Erythroblast (primary cell): ENCODE measurements around the gene ATP6V1G3.
"Not testable (repeated sequence)": the region's sequence is repeated elsewhere in the genome, so short reads cannot be mapped to it uniquely, and the experiment has no call there.

Experiments
- DNase-seq, 2 experiments: peaks; one replicate each; lab custom pipeline; 2025; lab: John Stamatoyannopoulos, UW
- GATA1 ChIP-seq: IDR thresholded peaks from 2 replicates; pipeline ENCODE4 v1.6.1; 2011; ENCODE audit warnings: low read depth, mild to moderate bottlenecking, control low read depth, low read length, moderate library complexity
- POLR2A ChIP-seq: IDR thresholded peaks from 2 replicates; pipeline ENCODE4 v1.6.1; 2011; ENCODE audit warnings: mild to moderate bottlenecking, low read length

ATP6V1G3 gene

GRCh38 chr1:198530953-198531352 is 9.5 kb downstream of the ATP6V1G3 start:
- TF ChIP-seq POLR2A (no peak), GATA1 (no peak)
- no peak for DNase-seq

DNA sequence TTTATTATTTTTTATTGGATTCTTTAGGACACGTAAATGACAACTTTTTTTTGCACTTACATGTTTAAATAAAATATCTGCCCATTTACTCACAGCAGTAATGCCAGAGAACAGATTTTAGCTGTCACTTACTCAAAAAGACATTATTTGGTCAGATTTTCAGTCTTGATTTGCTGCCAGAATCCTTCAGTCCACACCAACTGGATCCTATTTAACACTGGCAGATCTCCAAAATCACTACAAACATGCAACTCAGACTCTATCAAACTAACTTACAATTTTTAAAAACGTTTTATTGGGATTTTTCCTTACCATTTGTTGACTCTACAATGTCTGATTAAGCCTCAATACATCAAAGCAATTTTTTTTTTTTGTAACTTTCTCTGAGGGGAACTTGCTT is 11.1 kb downstream of the ATP6V1G3 start:
- no peak for DNase-seq
- TF ChIP-seq GATA1: no peak
- TF ChIP-seq POLR2A: no peak

- no peak for TF ChIP-seq POLR2A
- no peak for TF ChIP-seq GATA1
- no peak for DNase-seq
Observed at GRCh38 chr1:198528364-198528763, 12.1 kb downstream of the ATP6V1G3 start.

- no peak for DNase-seq
Observed at GRCh38 chr1:198524556-198524955, 15.9 kb downstream of the ATP6V1G3 start.

DNA sequence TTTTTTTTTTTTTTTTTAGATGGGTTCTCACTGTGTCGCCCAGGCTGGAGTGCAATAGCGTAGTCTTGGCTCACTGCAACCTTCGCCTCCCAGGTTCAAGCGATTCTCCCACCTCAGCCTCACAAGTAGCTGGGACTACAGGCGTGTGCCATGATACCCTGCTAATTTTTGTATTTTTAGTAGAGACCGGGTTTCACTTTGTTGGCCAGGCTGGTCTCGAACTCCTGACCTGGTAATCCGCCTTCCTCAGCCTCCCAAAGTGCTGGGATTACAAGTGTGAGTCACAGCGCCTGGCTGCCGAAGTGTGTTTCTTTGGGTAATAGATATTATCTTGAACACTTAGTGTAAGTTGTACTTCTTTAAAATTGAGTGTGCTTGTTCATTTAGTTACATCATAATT is 16.4 kb downstream of the ATP6V1G3 start:
- DNase-seq: not testable (repeated sequence)

More at GRCh38 chr1:198524556-198524955, 15.9 kb downstream of the ATP6V1G3 start:
- TF ChIP-seq GATA1 (no peak), POLR2A (no peak)

DNA sequence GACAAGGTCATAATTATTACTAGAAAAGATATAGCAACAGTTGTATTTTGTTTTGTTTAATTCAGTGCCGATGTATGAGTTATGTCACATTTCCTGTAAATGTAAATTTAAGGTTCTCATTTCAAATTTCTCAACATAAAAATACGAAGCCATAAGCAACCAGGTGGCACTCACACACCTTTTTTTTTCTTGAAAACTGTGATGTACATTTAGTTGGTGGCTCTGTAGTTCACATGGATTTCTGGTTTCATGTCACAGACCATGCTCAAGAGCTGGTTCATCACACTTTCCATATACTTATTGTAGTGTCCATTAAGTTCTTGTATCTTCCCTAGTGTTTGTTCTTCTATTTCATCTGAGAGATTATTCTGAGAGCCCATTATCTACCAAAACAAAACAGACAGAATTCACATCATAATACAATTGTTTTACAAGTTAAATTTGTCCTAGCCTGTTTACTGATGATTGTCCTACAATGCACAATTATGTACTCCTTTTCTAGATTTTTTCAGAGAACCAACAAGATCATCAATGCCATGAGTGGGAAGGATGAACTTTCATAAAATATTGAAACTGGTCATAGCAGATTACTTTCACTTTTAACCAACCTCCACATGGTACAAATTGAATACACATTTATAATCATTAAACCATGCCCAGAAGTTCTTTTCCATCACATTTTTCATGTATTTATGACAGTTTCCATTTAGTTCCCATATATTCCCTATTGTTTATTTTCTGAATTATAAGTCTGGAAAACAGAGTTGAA is 17.1 kb downstream of the ATP6V1G3 start:
- DNase-seq: no peak
- TF ChIP-seq GATA1 (no peak), POLR2A (no peak)

- DNase-seq: no peak
- TF ChIP-seq POLR2A (no peak), GATA1 (no peak)
Observed at GRCh38 chr1:198520524-198521254, 19.8 kb downstream of the ATP6V1G3 start.

DNA sequence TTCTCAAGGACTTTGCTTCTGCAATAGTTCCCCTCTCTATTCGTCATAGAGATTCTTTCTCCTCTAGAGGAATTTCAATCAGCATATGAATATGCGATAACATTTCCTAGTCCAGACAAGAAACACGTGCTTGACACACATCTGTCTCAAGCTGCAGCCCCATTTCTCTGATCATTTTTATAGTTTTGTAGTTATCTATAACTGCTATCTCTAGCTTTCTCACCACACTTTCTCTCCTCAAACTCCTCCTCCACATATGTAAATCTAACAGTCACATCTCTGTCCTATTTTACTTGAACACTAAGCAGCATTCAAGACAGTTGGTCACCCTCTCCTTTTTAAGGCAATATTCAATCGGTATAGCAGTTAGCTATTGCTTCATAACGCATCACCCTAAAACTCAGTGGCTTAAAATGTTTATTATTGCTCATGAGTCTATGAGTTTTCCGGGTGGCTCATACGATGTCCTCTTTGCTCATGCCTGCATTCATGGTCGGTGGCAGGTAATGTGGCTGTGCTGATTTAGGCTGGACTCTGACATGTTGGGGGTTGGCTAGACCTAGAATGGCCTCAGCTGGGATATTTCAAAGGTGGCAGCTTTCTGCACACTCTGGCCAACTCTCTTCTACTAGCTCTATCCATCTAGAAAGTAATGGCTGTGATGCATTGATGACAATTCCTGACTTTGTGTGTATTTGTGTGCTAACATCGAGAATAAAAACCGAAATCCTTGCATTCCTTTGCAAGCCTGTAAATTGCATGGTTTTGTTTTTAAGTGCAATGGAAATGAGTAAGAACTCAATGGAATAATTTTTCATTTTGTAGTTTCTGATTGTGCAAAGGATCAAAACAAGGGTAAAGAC is 20.6 kb downstream of the ATP6V1G3 start:
- DNase-seq: no peak
- no peak for TF ChIP-seq GATA1
- TF ChIP-seq POLR2A: no peak

GRCh38 chr1:198517623-198518199 is 22.8 kb downstream of the ATP6V1G3 start:
- no peak for DNase-seq
- TF ChIP-seq POLR2A: no peak
- no peak for TF ChIP-seq GATA1

DNA sequence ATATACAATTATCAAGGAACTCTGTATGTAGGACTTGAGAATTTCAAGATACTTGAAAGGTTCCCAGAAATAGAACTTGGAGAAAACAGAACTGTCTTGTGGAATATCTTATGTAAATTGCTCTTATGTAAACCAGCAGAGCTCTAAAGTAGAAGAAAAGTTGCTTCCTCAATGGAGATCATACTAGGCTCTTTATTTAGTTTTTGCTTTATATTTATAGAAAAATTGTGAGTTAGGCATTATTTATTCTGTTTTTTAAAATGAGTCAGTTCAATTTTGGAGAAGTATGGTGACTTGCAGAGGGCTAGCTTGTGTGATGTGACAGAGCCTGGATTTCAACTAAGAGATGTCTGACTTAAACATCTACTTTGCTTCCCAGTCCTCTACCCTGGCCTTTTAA is 40.4 kb downstream of the ATP6V1G3 start:
- DNase-seq: no peak
- TF ChIP-seq POLR2A (no peak), GATA1 (no peak)

- DNase-seq: no peak
- no peak for TF ChIP-seq POLR2A
- no peak for TF ChIP-seq GATA1
Observed at GRCh38 chr1:198499588-198499987, 40.9 kb downstream of the ATP6V1G3 start.

- DNase-seq: no peak
- no peak for TF ChIP-seq POLR2A
- no peak for TF ChIP-seq GATA1
Observed at GRCh38 chr1:198498881-198499280, 41.6 kb downstream of the ATP6V1G3 start.

DNA sequence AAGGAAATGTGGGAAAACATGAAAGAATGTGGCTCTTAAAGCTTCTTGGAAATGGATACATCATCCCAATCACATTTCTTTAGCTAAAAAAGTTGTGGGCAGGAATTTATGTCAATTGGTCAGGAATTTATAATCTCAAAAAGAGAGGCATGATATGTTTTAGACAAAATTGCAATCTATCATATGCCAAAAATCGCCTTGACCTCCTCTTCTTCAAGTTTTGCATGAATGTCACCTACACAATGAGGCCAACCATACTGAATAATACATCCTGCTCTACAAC is 42.4 kb downstream of the ATP6V1G3 start:
- DNase-seq: no peak
- no peak for TF ChIP-seq POLR2A
- TF ChIP-seq GATA1: no peak

- TF ChIP-seq GATA1 (no peak), POLR2A (no peak)
- no peak for DNase-seq
Observed at GRCh38 chr1:198497326-198498102, 43.0 kb downstream of the ATP6V1G3 start.
